Smooth muscle cell (in vitro differentiated cells): ENCODE data around the gene SLX4. TPM values are rescaled to one million over a fixed set of nuclear protein-coding genes. Genes with fewer than 3 reads are reported as not detected.
A peak's percentile ranks its signal among the peaks of the same experiment; 100 is the strongest.

Source experiments
- DNase-seq: peaks from one replicate; lab custom pipeline; 2025; ENCODE audit not compliant: unreplicated experiment; lab: John Stamatoyannopoulos, UW
- H2AFZ ChIP-seq: fragments of 200-600 bp; sonication (generic); 2 replicates; pipeline ENCODE4 v1.6.0; 2016; ENCODE audit warnings: antibody characterized with exemption, low read depth, mild to moderate bottlenecking
- H3F3A ChIP-seq: fragments of 200-600 bp; sonication (generic); 2 replicates; pipeline ENCODE4 v1.6.0; 2017; ENCODE audit warnings: antibody characterized with exemption, low read depth
- H3K27ac ChIP-seq: fragments of 200-600 bp; sonication (generic); 2 replicates; pipeline ENCODE4 v1.5.1; 2016; ENCODE audit warnings: low read depth, mild to moderate bottlenecking
- H3K27me3 ChIP-seq: fragments of 200-600 bp; sonication (generic); 2 replicates; pipeline ENCODE4 v1.6.1; 2016; ENCODE audit warnings: low read depth, mild to moderate bottlenecking
- H3K36me3 ChIP-seq: fragments of 200-600 bp; sonication (generic); 2 replicates; pipeline ENCODE4 v1.5.1; 2016; ENCODE audit warnings: low read depth
- H3K4me1 ChIP-seq: fragments of 200-600 bp; sonication (generic); 2 replicates; pipeline ENCODE4 v1.5.1; 2016; ENCODE audit warnings: low read depth
- H3K4me2 ChIP-seq: fragments of 200-600 bp; sonication (generic); 2 replicates; pipeline ENCODE4 v1.6.0; 2016; ENCODE audit warnings: mild to moderate bottlenecking
- H3K4me3 ChIP-seq: fragments of 200-600 bp; sonication (generic); 2 replicates; pipeline ENCODE4 v1.5.1; 2016; ENCODE audit warnings: mild to moderate bottlenecking
- H3K79me2 ChIP-seq: fragments of 200-600 bp; sonication (generic); 2 replicates; pipeline ENCODE4 v1.6.0; 2016; ENCODE audit warnings: low read depth, mild to moderate bottlenecking
- H3K9ac ChIP-seq: fragments of 200-600 bp; sonication (generic); 2 replicates; pipeline ENCODE4 v1.6.0; 2016; ENCODE audit warnings: low read depth
- H3K9me3 ChIP-seq: fragments of 200-600 bp; sonication (generic); replicated peaks from 2 replicates; pipeline ENCODE4 v1.5.1; 2016; ENCODE audit warnings: low read depth
- H4K20me1 ChIP-seq: fragments of 200-600 bp; sonication (generic); 2 replicates; pipeline ENCODE4 v1.6.0; 2016; ENCODE audit warnings: low read depth
- WGBS: methylation state at CpG from one replicate; pipeline ENCODE4 v1.1.7; 2016; ENCODE audit warnings: low lambda C conversion rate; 5-methylcytosine and 5-hydroxymethylcytosine counted together
- polyA plus RNA-seq: library from polyadenylated mRNA; unstranded; fragments of >200 nt; fragmentation: Nextera tagmentation; extraction: Ambion mirVana; gene quantifications from 2 replicates; pipeline ENCODE4 v1.2.1, GENCODE V29; 2016
- total RNA-seq: library from RNA; depleted of rRNA; stranded (reverse); fragments of >200 nt; gene quantifications from 2 replicates; pipeline ENCODE4 v1.2.3, GENCODE V29; 2014
- TF ChIP-seq, protein P1 (sequence below): fragments of 200-600 bp; sonication (generic); IDR thresholded peaks from 2 replicates; pipeline ENCODE4 v1.5.1; 2017; ENCODE audit warnings: borderline replicate concordance, mild to moderate bottlenecking, antibody characterized with exemption; ENCODE audit not compliant: insufficient read depth, poor library complexity, severe bottlenecking

SLX4 gene
- total and polyA plus RNA-seq, 2 experiments from 2014 or later = 3.5 to 3.6 TPM

DNA sequence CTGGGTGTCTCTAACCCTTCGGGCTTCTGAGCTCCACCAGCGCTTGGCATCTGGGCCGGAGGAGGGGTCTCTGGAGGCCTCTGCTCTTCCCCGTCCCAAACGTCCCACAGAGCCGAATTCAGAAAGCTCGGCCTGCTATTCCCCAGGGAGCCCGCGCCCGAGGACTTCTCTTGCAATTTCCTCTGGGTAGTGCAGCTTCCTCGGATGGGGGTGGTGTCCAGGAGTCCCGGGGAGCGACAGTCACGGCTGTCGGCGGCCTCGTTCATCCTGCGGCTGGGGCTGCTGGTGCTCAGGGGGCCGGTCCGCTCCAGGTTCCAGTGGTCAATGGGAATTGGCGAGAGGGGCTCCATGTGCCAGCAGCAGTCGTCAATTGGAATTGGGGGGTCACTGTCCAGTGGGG lies 22.4 kb downstream of the SLX4 start:
- Histone ChIP-seq H2AFZ (no peak overlapping the region), H4K20me1 (no peaks in the 10 kb centered on the region), H3K4me1 (no peaks in the 10 kb centered on the region), H3K9ac (no peak overlapping the region), H3K27me3 (no peaks in the 10 kb centered on the region), H3K9me3 (no peaks in the 10 kb centered on the region), H3K27ac (peak overlapping the region; percentile 76), H3K4me3 (no peak overlapping the region), H3K79me2 (no peaks in the 10 kb centered on the region), H3F3A (no peaks in the 10 kb centered on the region), H3K4me2 (peak overlapping the region; percentile 59), H3K36me3 (no peaks in the 10 kb centered on the region)
- no peak for DNase-seq
- TF ChIP-seq, protein P1, sequence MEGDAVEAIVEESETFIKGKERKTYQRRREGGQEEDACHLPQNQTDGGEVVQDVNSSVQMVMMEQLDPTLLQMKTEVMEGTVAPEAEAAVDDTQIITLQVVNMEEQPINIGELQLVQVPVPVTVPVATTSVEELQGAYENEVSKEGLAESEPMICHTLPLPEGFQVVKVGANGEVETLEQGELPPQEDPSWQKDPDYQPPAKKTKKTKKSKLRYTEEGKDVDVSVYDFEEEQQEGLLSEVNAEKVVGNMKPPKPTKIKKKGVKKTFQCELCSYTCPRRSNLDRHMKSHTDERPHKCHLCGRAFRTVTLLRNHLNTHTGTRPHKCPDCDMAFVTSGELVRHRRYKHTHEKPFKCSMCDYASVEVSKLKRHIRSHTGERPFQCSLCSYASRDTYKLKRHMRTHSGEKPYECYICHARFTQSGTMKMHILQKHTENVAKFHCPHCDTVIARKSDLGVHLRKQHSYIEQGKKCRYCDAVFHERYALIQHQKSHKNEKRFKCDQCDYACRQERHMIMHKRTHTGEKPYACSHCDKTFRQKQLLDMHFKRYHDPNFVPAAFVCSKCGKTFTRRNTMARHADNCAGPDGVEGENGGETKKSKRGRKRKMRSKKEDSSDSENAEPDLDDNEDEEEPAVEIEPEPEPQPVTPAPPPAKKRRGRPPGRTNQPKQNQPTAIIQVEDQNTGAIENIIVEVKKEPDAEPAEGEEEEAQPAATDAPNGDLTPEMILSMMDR = no peak
- 98% methylated on average over 22 of the region's 22 CpGs for WGBS

DNA sequence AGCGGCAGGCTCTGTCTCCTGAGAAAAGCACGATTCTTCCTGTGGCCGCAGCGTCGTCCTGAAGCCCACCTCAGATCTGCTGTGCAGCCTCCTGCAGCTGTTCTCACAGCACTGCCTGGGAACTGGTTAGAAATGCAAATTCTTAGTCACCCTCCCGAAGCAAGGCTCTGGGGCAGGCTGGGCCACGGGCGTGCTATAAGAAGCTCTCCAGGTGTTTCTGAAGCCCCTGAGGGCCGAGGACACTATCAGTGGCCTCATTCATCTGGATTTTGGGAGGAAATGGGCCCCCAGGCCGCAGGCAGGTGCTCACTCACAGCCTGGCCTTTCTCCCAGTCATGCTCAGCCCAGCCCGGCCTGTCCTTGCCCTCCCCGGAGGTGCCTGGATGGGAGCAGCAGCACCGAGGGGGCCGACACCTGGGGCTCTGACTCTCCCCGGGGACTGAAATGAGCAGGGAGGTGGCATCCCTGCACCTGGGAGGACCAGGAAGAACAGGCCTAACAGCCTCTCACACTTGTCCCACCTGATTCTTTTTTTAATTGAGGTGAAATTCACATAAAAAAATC lies 23.8 kb downstream of the SLX4 start:
- no peak overlapping the region for H3K9ac ChIP-seq
- TF ChIP-seq, protein P1 = no peak
- H3K27me3 ChIP-seq = no peaks in the 10 kb centered on the region
- H3F3A ChIP-seq = no peaks in the 10 kb centered on the region
- H2AFZ ChIP-seq = no peak overlapping the region
- no peaks in the 10 kb centered on the region for H3K9me3 ChIP-seq
- H3K27ac ChIP-seq = no peak overlapping the region
- 88% methylated on average over 15 of the region's 15 CpGs for WGBS
- no peaks in the 10 kb centered on the region for H3K36me3 ChIP-seq
- no peaks in the 10 kb centered on the region for H4K20me1 ChIP-seq
- no peaks in the 10 kb centered on the region for H3K79me2 ChIP-seq
- no peak overlapping the region for H3K4me2 ChIP-seq
- no peak for DNase-seq
- no peaks in the 10 kb centered on the region for H3K4me1 ChIP-seq
- no peak overlapping the region for H3K4me3 ChIP-seq

DNA sequence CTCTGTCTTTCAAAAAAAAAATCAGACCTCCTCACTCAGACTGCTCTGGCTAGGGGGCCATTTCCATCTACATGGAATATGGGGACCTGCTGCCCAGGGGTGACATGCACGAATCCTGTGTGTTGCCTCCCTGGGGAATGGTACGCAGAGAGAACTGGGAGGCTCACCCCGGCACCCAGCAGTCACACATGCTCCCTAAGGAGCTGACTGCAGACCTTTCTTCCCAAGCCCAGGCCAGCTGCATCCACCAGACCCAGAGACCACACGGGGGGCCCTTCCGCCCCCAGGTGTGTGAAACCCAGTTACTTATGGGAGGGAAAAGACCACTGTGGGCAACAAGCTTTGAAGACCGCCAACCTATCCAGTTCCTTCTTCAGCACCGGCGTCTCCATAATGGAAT lies 27.0 kb downstream of the SLX4 start:
- H3F3A ChIP-seq = no peaks in the 10 kb centered on the region
- no peak overlapping the region for H3K27ac ChIP-seq
- TF ChIP-seq, protein P1 = no peak
- no peak for DNase-seq
- no peak overlapping the region for H2AFZ ChIP-seq
- no peak overlapping the region for H3K9ac ChIP-seq
- no peaks in the 10 kb centered on the region for H4K20me1 ChIP-seq
- WGBS = over 99% methylated on average over 8 of the region's 8 CpGs
- no peak overlapping the region for H3K4me2 ChIP-seq
- no peaks in the 10 kb centered on the region for H3K4me1 ChIP-seq
- H3K27me3 ChIP-seq = no peaks in the 10 kb centered on the region
- no peak overlapping the region for H3K4me3 ChIP-seq
- no peaks in the 10 kb centered on the region for H3K9me3 ChIP-seq
- H3K79me2 ChIP-seq = no peaks in the 10 kb centered on the region
- H3K36me3 ChIP-seq = no peaks in the 10 kb centered on the region

DNA sequence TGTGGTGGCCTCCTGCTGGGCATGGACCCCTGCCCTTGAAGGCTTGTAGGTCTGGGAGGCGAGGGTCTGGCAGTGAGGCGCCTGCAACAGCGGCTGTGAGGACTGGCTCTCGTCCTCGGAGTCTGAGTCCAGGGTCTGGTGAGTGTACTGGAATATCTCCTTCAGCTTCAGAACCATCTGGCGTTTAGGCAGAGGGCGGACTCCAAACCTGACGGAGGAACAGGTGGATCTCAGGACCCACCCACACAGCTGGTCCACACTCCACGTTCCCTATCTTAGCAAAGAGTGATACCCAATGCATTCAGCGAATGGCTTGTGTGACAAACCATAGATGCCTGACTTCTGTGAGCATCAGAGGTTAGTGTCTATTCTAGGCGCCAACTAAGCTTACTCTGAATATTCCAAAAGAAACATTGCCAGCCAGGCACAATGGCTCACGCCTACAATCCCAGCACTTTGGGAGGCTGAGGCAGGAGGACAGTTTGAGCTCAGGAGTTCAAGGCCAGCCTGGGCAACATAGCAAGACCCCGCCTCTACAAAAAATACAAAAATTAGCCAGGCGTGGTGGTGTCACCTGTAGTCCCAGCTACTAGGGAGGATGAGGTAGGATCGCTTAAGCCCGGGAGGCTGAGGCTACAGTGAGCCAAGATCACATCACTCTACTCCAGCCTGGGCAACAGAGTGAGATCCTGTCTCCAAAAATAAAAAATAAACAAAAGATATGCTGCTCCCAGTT lies 27.9 kb downstream of the SLX4 start:
- H3K4me2 ChIP-seq = no peak overlapping the region
- WGBS = 98% methylated on average over 16 of the region's 16 CpGs
- DNase-seq = no peak
- no peaks in the 10 kb centered on the region for H3K27me3 ChIP-seq
- TF ChIP-seq, protein P1 = no peak
- H3K9ac ChIP-seq = no peak overlapping the region
- H3K27ac ChIP-seq = no peak overlapping the region
- H3K36me3 ChIP-seq = no peaks in the 10 kb centered on the region
- H3K9me3 ChIP-seq = no peaks in the 10 kb centered on the region
- no peak overlapping the region for H3K4me3 ChIP-seq
- H3F3A ChIP-seq = no peaks in the 10 kb centered on the region
- H2AFZ ChIP-seq = no peak overlapping the region
- no peaks in the 10 kb centered on the region for H3K4me1 ChIP-seq
- no peaks in the 10 kb centered on the region for H4K20me1 ChIP-seq
- no peaks in the 10 kb centered on the region for H3K79me2 ChIP-seq
